SKM-1 treated with dmso at 0.1 percent for 144 hours (cell line): ENCODE measurements around the gene BUB1B.
"Not testable (repeated sequence)": the region's sequence is repeated elsewhere in the genome, so short reads cannot be mapped to it uniquely, and the experiment has no call there.

Experiments used
- DNase-seq: peaks from one replicate; lab custom pipeline; 2025; ENCODE audit not compliant: unreplicated experiment; lab: John Stamatoyannopoulos, UW

Gene BUB1B

DNA sequence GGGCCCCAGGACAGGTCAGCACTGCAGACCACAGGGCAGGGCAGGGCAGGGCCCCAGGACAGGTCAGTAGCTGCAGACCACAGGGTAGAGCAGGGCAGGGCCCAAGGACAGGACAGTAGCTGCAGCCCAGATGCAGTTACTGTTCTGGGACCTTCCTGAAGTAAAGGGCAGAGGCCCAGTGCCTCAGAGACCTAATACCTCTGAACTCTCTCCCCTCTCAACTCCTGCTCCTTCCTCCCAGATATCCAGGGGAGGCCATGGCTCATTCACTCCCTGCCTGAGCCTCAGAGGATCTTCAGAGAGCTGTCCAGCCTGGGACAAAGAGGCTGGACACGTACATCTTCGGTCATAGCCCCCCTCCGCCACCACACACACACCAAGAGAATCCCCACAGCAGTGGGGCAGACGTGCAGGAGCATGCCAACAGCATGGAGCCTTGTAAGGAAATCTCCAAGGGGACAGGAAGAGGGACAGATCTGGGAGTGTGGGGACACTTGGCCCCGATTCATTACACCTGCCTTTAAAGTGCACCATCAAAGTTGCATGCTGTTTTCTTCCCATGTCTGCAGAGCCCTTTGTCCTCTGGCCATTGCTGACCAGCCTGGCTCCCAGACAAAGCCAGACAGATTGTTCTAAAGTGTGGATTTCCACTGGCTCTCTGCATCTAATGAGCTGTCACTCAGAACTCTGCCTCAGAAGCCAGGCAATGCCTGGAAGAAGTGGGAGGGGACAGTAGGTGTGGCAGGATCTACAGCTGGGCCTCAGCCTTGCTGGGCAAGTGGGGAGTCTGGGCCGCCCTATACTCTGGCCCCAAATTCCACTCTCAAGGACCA lies 24.2 kb upstream of the BUB1B start:
- no peak for DNase-seq

DNA sequence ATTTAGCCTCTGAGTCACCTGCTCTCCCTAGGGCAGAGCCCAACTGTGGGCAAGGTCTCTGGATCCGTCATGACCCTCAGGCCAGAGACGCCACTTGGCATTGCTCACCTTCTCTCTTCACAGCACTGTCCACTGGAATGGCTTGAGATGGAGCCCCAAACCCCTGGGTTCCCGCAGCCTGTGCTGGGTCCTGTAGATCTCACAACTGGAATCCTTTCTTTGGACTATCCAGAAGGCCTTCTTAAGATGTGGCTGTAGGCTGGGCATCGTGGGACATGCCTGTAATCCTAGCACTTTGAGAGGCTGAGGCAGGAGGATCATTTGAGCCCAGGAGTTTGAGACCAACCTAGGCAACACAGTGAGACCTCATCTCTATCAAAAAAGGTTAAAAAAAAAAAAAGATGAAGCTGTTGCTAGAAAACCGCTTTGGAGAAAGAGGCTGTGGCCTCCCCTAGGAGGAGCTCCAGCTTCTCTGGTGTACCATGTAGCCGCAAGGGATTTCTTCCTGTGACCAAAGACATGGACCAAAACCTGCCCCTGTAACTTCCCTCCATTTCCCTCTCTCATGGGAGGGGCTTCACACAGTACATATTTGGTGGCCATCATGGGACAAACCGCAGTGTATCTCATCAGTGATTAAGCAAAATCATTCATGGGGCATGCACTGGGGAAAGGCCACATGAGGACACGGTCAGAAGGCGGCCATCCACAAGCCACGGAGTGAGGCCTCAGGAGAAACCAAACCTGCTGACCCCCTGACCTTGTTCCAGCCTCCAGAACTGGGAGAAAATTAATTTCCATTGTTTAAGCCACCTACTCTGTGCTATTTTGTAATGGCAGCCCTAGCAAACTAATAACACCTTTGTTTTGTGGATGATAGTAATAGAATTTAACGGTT lies 23.3 kb upstream of the BUB1B start:
- DNase-seq: no peak

DNA sequence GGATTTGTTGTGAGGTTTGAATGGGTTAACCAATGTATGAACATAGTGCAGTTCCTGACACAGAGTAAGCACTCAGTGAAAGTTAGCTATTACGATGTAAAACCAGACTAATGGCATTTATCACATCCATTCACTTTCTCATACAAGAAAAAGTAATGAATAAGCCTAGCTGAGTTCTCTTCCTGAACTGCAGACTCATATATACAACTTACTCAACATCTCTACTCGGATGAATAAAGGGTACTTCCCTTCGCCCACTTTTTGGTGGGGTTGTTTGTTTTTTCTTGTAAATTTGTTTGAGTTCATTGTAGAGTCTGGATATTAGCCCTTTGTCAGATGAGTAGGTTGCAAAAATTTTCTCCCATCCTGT lies 22.7 kb upstream of the BUB1B start:
- DNase-seq: not testable (repeated sequence)

DNA sequence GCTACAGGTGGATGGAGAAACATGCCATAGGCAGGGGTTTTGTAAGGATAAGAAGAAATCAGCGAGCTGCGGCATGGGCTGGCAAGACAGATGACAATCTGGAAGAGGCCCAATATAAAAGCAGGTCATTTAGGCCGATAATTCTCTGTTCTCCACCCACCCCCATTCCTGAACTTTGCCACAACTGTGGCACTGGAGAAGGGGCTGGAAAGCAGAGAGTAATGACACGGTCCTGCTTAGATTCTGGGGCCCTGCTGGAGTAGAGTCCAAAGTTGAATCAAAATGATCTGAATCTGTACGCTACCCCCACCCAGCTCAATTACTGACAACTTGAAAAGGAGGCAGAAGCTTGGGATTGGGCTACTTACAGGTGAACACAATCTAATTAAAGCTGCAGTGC lies 18.4 kb upstream of the BUB1B start:
- no peak for DNase-seq

DNA sequence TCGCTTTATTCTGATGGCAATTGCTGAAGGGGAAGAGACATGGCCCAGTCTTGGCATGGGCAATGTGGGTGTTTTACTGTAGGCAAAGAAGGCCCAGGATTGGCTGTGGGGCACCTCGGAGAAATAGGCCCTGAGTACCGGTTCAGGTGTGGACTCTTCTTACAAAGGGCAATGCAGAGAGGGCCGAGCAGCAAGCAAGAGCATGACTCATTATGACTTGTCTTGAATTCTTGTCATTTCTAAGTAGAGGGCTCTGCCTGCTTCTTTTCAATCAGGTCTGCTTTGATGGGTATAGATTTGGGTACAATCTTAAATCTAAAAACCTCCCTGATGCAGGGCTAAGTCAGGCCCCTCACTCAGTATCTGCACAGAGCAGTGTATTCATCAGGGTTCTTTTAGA lies 14.8 kb upstream of the BUB1B start:
- no peak for DNase-seq

DNA sequence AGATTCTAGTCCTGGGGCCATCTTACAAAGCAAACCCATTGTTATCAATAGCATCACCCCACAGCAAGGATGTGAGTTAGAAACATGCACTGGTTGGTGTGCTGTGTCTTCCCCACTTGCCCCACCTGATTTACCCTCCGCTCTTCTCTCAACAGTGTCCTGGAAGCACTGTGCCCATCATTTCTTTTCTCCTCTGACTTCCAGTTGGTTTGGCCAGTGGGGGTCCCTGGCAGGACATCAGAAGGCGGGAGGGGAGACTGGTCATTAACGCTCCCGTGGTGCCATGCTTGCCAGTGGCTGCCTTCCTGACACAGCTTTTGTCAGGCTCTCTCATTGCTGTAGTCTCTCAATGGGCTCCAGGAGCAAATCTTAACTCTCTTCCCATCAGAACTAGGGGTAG lies 11.5 kb upstream of the BUB1B start:
- DNase-seq: no peak

DNA sequence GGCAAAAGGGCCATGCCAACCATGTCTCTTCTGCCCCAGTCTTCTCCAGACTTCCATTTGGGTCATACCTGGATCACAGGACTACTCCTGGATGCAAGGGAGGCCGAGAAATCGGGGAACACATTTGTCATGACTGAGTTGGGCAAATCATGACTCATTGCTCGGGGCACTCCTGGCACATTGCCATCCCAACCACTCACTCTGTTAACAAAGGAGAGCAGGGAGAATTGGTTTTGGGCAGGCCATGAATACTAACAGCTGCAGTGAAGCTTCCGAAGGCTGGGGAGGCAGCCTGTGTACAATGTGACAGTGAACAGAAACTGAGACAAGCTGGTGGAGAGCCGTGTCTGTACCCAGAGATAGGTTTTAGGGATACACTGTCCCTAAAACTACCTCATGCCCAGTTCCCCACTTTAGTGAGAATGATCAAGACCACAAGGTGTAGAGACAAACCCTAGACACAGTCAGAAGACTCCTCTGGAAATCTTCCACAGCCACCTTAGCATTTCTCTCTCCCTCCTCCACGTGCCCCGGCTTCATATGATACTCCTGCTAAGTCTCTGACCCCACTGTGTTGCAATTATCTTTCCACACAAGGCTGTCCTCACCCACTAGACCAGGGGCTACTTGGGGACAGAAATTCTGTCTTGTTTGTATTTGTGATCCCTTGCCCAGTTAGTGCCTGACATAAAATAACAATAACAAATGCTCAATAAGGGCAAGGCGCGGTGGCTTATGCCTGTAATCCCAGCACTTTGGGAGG lies 10.5 kb upstream of the BUB1B start:
- no peak for DNase-seq

DNA sequence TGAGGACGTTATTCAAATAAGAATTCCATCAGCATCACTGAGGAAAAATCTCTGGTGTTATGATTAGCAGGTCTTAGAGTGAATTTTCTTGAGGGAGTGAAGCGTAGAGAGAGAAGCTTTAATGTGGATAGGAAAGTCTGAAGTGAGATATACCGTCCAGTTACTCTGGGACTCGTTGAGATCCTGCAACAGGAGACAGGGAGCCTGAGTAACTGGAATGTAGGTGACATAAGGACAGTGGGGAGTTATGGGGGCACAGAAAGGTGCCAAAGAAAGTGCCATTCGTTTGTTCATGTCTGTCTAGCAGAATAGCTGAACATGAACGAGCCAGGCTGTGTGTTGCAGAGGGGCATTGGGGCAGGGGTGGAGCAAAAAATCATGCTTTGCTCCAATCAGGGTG lies 9.4 kb upstream of the BUB1B start:
- DNase-seq: no peak

DNA sequence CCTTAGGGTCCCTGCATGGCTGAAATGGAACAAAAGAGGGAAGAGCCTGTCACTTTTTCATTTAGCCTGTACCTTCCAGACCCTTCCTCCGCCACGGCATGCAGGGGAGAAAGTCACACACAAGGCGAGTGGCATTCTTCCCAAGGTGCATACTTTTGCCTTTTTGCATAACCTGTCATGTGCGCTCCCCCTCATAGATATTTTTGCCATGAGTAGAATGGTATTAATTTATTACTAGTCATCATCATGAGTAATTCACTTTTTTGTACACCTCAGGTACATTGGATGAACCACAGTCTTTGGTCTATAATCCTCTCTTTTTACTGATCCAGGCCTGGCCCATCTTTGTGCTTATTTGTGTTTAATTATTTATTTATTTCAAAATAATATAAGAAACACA lies 8.9 kb upstream of the BUB1B start:
- no peak for DNase-seq

DNA sequence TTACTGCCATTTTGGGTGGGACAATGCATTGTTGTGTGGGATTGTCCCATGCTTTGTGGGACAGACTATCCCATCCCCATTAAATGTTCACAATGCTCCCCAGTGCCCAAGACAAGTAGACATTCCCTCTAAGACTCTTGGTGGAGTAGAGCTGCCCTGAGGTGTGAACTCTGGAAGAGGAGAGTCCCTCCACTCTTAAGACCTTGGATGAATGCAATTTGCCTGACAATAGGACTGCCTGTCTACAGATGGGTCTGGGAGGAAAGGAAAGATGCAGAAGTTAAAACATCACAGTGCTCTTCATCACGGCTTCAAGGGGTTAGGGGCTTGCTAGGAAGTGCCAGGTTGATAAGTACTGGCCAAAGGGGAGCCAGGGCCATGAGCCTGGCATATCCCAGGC lies 6.0 kb upstream of the BUB1B start:
- DNase-seq: not testable (repeated sequence)

DNA sequence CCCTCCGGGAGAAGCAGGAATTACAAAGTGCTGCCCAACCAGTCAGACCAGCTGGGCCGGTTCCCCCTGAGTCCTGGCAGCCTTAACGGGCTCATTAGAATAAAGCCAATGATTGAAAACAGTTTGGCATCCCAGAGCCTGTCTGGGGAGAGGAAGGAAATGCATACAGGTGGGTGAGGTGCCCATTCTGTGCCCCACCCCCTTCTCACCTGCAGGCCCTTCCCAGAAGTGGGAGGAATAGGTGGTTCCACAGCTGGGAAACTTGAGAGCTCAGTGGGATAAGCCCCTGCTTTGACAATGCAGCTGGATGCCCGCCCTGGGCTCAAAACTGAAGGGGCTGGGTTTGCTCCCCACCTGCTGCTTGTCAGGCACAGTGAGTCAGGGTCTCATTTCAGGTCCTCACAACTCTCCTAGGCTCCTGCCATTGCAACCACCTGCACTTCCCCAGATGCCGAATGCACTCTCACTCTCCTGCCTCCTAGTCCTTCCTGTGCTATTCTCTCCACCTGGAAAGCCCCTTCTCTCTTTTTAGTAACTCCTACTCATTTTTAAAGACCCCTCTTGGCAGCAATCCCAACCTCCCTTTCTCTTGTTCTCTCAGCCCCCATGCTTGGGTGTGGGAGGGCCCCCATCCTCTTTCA lies 5.5 kb upstream of the BUB1B start:
- no peak for DNase-seq

DNA sequence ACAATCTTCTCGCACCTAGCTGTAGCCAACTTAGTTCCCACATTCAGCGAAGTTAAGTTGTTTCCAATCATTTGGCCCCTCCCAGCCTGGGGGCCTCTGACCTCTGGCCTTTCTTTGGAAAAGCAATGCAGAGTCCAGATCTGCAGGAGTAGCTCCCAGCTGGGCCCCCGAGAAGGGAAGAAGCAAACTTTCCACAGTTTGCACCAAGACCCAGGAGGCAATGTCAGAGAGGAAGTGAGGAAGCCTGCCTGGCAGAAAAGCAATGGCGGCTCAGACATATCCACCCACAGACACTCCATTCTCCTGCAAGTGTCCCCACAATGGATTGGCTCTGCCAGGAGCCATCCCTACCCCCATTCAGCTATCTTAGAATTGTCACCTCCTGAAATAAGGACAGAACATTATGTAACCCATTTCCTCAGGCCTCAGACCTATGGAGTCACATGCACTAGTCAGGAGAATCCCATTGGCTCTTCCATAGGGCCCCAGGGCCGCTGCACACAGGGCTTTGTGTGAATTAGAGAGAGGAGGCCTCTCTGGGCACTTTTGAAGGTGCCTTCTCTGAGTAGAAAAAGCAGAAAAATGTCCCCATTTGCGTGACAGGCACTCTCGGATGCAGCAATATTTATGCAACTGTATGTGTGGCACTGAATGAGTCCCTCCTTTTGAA lies 3.0 kb upstream of the BUB1B start:
- DNase-seq: no peak

DNA sequence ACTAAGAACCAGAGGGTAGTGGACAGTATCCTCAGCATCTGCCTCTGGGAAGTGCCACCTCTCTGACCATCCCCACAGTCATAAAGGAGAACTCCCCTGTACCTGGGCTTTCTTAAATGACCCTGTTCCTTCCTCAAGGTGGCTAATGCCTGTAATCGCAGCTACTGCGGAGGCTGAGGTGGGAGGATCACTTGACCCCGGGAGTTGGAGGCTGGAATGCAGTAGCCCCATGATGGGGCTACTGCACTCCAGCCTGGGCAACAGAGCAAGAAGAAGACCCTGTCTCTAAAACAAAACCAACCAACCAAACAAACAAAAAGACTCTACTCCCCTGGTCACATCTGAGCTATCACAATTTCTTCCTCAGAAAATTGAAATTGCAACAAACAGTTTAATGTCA lies 848 bp upstream of the BUB1B start:
- no peak for DNase-seq

DNA sequence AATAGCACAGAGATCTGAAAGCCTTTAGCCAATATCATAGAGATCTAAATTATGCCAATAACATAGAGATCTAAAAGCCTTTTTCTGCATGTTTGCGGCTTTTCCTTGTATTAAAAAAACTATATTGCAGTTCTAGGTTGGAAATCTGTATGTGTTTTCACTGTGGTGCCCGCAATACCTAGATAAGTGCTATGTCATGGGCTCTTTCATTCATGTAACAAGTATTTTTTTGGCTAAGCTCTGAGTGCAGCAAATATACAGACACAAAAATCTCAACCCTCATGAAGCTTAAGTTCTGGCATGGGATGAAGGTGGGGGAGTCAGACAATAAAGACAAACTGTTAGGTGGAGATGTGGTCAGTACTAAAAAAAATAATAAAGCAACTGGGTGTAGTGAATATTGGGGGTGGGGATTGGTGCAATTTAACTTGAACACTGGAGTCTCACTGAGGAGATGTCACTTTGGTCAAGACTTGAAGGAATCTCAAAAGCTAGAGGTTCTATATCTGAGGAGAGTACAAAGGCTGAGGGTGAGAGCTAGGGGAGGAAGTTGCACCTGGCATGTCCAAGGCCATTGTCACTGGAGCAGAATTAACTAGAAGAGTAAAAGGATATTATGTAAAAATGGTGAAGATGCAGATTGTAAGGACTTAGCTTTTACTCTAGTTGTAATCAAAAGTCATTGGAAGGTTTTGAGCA lies 973 bp downstream of the BUB1B start:
- DNase-seq: no peak

DNA sequence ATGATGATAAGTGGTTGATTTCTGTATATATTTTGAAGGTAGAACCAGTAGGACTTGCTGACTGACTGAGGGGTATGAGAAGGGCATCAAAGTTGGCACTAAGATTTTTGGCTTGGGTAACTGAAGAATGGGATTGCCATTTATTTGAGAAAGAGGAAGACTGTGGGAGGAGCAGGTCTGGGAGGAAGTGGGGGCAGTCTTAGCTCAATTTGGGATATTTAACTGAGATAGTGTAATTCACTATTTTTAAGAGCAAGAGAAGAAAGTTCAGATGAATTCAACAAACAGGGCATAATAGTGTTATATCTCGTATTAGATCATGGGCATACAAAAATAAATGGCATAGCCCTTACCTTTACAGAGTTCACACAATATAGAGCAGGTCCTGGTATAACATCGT lies 1.7 kb downstream of the BUB1B start:
- no peak for DNase-seq

DNA sequence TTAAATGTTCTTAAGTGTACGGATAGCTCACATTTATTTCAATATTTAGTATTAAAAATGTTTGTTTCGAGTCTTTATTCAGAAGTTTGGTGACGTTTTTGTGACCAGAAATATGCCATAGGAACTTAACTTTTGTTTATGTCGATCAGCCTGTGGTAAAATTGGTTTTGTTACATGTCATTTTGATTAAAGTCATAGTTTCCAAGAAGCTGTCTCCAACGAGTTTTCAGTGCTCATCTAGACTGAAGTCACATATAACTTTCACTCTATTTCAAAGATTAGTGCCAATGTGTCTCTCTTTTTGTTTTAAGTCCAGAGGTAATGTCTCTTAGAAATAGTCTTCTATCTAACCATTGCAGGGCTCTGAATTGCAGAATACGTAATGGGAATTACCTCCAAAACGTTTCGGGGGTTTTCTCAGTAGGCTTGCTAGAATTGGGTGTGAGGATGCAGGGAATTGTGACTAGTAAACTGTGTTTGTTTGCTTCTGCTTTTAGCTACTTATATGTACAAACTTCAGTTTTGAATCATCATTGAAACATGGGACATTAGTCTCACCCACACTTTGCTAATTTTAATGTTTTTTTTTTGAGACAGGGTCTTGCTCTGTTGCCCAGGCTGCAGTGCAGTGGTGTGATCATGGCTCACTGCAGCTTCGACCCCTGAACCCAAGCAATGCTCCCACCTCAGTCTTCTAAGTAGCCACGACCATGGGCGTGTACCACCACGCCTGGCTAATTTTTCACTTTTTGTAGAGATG lies 3.0 kb downstream of the BUB1B start:
- DNase-seq: no peak

DNA sequence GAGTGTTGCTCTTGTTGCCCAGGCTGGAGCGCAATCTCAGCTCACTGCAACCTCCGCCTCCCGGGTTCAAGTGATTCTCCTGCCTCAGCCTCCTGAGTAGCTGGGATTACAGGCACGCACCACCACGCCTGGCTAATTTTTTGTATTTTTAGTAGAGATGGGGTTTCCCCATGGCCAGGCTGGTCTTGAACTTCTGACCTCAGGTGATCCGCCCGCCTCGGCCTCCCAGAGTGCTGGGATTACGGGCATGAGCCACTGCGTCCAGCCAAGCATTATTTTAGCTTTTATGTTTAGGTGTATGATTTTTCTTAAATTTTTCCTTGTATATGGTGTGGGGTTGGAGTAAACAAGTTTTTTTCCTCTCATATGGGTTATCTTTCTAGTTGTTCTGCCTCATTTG lies 6.5 kb downstream of the BUB1B start:
- not testable (repeated sequence) for DNase-seq

DNA sequence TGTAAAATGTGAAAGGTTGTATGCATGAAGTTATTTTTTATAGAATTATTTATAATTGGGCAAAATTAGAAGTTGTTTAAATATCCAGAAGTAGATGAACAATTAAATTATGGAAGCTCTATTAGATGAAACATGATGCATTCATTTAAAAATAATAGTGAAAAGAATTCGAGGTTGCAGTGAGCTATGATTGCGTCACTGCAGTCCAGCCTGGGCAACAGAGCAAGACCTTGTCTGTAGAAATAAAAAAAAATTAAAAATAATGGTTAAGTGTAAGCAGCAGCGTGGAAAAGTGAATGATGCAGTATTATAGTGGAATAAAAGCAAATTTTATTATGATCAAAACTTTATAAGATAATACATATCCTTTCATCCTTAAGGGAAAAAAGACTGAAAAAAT lies 14.3 kb downstream of the BUB1B start:
- DNase-seq: no peak

DNA sequence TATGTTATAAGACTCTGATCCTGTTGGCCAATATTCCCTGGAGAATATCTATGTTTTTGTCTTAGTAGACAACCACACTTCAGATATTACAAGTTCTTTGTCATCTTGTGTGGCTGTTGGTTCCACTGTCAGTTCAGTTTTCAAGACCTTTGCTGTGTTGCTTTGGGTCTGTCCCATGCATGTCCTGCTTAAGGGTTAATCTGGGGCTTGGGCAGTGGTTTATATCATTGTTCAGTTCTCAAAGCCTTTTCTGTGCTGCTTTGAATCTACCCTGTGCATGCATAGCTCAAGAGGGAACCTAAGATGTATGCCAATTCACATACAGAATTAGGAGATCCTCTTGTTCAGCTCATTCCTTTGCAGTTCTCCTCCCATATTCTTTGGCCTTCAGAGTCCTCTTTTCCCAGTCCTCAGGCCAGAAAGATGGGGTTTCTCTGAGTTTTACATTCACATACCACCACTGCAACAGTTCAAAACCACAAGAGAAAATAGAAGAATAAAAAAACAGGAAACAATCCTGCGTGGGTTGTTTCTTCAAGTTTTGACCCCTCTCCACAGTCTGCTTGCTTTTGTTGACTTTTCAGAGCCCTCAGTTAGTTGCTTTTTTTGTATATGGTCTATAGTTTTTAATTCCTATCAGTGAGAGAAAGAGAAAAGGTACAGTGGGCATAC lies 21.6 kb downstream of the BUB1B start:
- no peak for DNase-seq
